ENCODE data around the gene ITCH.

Gene ITCH

DNA sequence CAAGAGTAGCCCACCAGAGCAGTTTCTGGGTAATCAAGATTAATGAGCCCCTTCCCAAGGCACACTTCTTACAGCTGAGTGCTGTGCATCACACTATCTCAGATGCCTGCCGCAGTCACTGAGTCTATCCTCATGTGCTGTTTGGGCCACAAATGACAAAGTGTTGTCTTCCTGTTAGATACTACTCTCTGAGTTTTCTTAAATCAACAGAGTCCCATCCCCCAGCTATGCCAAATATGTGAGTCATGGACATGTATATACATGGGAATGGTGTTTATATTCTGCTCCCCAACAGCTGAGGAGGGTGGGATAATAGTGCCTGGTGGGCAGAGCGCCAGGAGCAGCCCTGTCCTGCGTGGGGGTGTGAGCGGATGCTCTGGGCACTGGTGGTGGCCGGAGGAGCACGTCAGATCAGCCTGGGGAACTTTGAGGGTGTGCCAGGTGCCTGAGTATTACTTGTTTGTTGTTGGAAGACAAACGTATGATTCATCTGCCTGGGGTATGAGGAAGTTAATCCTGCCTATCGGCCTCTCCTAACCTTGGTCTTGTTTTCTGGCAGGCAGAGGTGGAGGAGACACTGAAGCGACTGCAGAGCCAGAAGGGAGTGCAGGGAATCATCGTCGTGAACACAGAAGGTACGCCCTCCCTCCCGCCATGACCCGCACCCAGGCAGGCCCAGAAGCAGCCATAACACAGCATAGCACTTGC lies 162.8 kb downstream of the ITCH start (continued):
- TF ChIP-seq ZNF292 (tag by site-specific recombination; IDR thresholded peaks at IDR 0.05; ENCODE audit: borderline replicate concordance, low read depth) (no peak), ZNF707 (tag by site-specific recombination; IDR thresholded peaks at IDR 0.05) (no peak), ZNF221 (tag by site-specific recombination; IDR thresholded peaks at IDR 0.05; ENCODE audit: borderline replicate concordance) (no peak), WT1 (tag by site-specific recombination; IDR thresholded peaks at IDR 0.05) (peak; percentile 59; the same call in 1 of the 2 replicates), ZBTB1 (tag by site-specific recombination; IDR thresholded peaks at IDR 0.05) (no peak), ZNF521 (tag by site-specific recombination; IDR thresholded peaks at IDR 0.05) (no peak), ZNF157 (tag by site-specific recombination; IDR thresholded peaks at IDR 0.05) (no peak), ZNF580 (tag by site-specific recombination; IDR thresholded peaks at IDR 0.05) (no peak), ZNF677 (tag by site-specific recombination; IDR thresholded peaks at IDR 0.05) (no peak), ZFHX2 (tag by site-specific recombination; conservative IDR thresholded peaks at IDR 0.05) (peak; percentile 81), HOXA7 (CRISPR knock-in tag; IDR thresholded peaks at IDR 0.05; ENCODE audit: borderline replicate concordance) (no peak), ZNF621 (tag by site-specific recombination; IDR thresholded peaks at IDR 0.05) (no peak), ZSCAN16 (tag by site-specific recombination; IDR thresholded peaks at IDR 0.05) (no peak), MYNN (tag by site-specific recombination; IDR thresholded peaks at IDR 0.05; ENCODE audit: borderline replicate concordance) (no peak), ZNF433 (tag by site-specific recombination; IDR thresholded peaks at IDR 0.05; ENCODE audit: low read depth) (no peak), RBAK (tag by site-specific recombination; IDR thresholded peaks at IDR 0.05) (no peak), GFI1B (tag by site-specific recombination; IDR thresholded peaks at IDR 0.05) (no peak), ZNF416 (tag by site-specific recombination; IDR thresholded peaks at IDR 0.05) (no peak), ATF2 (tag by site-specific recombination; IDR thresholded peaks at IDR 0.05; ENCODE audit: low read depth) (no peak), KLF1 (tag by site-specific recombination; IDR thresholded peaks at IDR 0.05) (no peak), PRDM1 (tag by site-specific recombination; IDR thresholded peaks at IDR 0.05) (no peak), ZIC2 (tag by site-specific recombination; IDR thresholded peaks at IDR 0.05) (no peak), ZNF658 (tag by site-specific recombination; IDR thresholded peaks at IDR 0.05) (no peak), ZNF266 (tag by site-specific recombination; IDR thresholded peaks at IDR 0.05; ENCODE audit: low read depth) (no peak), HOXD13 (CRISPR knock-in tag; IDR thresholded peaks at IDR 0.05; ENCODE audit: borderline replicate concordance) (no peak), GLI4 (tag by site-specific recombination; IDR thresholded peaks at IDR 0.05) (no peak), GLI2 (tag by site-specific recombination; IDR thresholded peaks at IDR 0.05; ENCODE audit: borderline replicate concordance, low read depth) (no peak), ZNF341 (tag by site-specific recombination; IDR thresholded peaks at IDR 0.05; ENCODE audit: low read depth) (no peak)
- TF ChIP-seq, protein P1, sequence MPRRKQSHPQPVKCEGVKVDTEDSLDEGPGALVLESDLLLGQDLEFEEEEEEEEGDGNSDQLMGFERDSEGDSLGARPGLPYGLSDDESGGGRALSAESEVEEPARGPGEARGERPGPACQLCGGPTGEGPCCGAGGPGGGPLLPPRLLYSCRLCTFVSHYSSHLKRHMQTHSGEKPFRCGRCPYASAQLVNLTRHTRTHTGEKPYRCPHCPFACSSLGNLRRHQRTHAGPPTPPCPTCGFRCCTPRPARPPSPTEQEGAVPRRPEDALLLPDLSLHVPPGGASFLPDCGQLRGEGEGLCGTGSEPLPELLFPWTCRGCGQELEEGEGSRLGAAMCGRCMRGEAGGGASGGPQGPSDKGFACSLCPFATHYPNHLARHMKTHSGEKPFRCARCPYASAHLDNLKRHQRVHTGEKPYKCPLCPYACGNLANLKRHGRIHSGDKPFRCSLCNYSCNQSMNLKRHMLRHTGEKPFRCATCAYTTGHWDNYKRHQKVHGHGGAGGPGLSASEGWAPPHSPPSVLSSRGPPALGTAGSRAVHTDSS (tag by site-specific recombination; IDR thresholded peaks at IDR 0.05) = no peak
- TF ChIP-seq, protein P2, sequence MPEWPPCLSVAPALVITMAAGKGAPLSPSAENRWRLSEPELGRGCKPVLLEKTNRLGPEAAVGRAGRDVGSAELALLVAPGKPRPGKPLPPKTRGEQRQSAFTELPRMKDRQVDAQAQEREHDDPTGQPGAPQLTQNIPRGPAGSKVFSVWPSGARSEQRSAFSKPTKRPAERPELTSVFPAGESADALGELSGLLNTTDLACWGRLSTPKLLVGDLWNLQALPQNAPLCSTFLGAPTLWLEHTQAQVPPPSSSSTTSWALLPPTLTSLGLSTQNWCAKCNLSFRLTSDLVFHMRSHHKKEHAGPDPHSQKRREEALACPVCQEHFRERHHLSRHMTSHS (tag by site-specific recombination; IDR thresholded peaks at IDR 0.05) = no peak
- TF ChIP-seq, protein P3, sequence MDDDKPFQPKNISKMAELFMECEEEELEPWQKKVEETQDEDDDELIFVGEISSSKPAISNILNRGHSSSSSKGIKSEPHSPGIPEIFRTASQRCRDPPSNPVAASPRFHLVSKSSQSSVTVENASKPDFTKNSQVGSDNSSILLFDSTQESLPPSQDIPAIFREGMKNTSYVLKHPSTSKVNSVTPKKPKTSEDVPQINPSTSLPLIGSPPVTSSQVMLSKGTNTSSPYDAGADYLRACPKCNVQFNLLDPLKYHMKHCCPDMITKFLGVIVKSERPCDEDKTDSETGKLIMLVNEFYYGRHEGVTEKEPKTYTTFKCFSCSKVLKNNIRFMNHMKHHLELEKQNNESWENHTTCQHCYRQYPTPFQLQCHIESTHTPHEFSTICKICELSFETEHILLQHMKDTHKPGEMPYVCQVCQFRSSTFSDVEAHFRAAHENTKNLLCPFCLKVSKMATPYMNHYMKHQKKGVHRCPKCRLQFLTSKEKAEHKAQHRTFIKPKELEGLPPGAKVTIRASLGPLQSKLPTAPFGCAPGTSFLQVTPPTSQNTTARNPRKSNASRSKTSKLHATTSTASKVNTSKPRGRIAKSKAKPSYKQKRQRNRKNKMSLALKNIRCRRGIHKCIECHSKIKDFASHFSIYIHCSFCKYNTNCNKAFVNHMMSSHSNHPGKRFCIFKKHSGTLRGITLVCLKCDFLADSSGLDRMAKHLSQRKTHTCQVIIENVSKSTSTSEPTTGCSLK (tag by site-specific recombination; IDR thresholded peaks at IDR 0.05) = no peak
